ENCODE measurements around the gene NFE2L3.
"Not testable (repeated sequence)": the region's sequence is repeated elsewhere in the genome, so short reads cannot be mapped to it uniquely, and the experiment has no call there.

DNA sequence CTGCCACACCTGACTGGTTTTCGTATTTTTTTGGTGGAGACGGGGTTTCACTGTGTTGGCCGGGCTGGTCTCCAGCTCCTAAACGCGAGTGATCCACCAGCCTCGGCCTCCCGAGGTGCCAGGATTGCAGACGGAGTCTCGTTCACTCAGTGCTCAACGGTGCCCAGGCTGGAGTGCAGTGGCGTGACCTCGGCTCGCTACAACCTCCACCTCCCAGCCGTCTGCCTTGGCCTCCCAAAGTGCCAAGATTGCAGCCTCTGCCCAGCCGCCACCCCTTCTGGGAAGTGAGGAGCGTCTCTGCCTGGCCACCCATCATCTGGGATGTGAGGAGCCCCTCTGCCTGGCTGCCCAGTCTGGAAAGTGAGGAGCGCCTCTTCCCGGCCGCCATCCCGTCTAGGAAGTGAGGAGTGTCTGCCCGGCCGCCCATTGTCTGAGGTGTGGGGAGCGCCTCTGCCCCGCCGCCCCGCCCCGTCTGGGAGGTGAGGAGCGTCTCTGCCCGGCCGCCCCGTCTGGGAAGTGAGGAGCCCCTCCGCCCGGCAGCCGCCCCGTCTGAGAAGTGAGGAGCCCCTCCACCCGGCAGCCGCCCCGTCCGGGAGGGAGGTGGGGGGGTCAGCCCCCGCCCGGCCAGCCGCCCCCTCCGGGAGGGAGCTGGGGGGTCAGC, 4.2 kb upstream of the NFE2L3 start:
- TF ChIP-seq, protein P1, sequence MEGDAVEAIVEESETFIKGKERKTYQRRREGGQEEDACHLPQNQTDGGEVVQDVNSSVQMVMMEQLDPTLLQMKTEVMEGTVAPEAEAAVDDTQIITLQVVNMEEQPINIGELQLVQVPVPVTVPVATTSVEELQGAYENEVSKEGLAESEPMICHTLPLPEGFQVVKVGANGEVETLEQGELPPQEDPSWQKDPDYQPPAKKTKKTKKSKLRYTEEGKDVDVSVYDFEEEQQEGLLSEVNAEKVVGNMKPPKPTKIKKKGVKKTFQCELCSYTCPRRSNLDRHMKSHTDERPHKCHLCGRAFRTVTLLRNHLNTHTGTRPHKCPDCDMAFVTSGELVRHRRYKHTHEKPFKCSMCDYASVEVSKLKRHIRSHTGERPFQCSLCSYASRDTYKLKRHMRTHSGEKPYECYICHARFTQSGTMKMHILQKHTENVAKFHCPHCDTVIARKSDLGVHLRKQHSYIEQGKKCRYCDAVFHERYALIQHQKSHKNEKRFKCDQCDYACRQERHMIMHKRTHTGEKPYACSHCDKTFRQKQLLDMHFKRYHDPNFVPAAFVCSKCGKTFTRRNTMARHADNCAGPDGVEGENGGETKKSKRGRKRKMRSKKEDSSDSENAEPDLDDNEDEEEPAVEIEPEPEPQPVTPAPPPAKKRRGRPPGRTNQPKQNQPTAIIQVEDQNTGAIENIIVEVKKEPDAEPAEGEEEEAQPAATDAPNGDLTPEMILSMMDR (conservative IDR thresholded peaks at IDR 0.05; ENCODE audit: low read depth, low read length) = not testable (repeated sequence)
- not testable (repeated sequence) for TF ChIP-seq EZH2 (IDR thresholded peaks at IDR 0.05; ENCODE audit: borderline replicate concordance, low read depth, low read length, poor library complexity, severe bottlenecking)

Measured in A673 (cell line).